ENCODE measurements around the gene DEFB119. TPM values are rescaled to one million over a fixed set of nuclear protein-coding genes. Genes with fewer than 3 reads are reported as not detected.

Gene DEFB119
- total RNA-seq, 1 donor from 2014 or later = not detected

Small RNAs within 50 kb of the gene (small RNA-seq; reads per million reads assigned to genes)
- gene DEFB117 (ENCODE audit: low replicate concordance) (not detected), gene RF00561 (ENCODE audit: low replicate concordance) (not detected), gene RNA5SP480 (ENCODE audit: low replicate concordance) (not detected)

Other genes starting within 250 kb of the DEFB119 start
- gene DEFB115, start 132.9 kb downstream of the DEFB119 start, total RNA-seq = not detected
- not detected for gene DEFB116, start 82.0 kb downstream of the DEFB119 start, total RNA-seq
- gene DEFB118, start 22.0 kb downstream of the DEFB119 start, total RNA-seq = not detected
- not detected for gene DEFB121, start 15.6 kb upstream of the DEFB119 start, total RNA-seq
- not detected for gene DEFB123, start 50.0 kb upstream of the DEFB119 start, total RNA-seq
- not detected for gene DEFB124, start 84.5 kb upstream of the DEFB119 start, total RNA-seq
- gene REM1, start 84.7 kb upstream of the DEFB119 start, total RNA-seq = 2.2 TPM
- 41.1 TPM for gene HM13, start 123.9 kb upstream of the DEFB119 start, total RNA-seq
- gene ID1, start 214.7 kb upstream of the DEFB119 start, total RNA-seq = 130 TPM
- gene COX4I2, start 247.3 kb upstream of the DEFB119 start, total RNA-seq = 4.1 TPM

Data from skin of body (tissue), 2 donors.